GM18858 (cell line): ENCODE measurements around the gene PTGS1.
"Not testable (repeated sequence)": the region's sequence is repeated elsewhere in the genome, so short reads cannot be mapped to it uniquely, and the experiment has no call there.

Experiments
- ATAC-seq: cut with Tn5 transposase; IDR thresholded peaks from one replicate; pipeline ENCODE4 v1.9.1; 2021; ENCODE audit not compliant: unreplicated experiment

The PTGS1 gene

DNA sequence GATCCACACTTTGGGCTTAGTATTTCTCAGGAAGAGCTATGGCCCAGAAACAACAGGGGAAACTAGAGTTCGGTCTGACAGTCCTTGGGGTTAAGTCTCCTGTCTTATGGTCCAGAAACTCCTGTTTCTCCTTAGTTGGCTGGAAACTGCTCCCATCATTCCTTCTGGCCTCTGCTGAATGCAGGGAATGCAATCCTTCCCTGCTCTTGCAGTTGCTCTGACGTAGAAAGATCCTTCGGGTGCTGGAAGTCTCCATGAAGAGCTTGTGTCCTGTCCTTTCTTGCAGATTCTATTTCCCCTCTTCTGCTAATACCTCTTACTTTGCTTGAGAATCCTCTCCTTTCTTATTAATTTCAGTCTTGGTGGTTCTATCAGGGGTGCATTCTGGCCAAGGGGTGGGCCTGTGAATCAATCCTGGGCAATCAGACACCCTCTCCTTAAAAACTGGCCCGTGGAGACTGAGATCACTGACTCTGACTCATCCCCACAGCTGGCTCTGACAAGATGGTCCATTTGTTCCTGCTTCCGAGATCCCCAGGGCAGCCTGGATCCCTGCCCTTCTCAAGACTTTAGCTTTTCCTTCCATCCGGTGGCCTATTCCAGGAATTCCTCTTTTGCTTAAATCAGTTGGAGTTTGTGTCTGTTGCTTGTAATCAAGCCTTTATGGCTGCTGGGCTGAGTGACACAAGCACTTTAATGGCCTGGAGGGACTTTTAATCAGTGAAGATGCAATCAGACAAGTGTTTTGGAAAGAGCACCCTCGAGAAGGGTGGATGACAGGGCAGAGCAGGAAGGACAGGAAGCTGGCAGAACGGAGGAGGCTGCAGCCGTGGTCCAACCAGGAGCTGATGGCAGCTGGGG, 23.7 kb downstream of the PTGS1 start:
- ATAC-seq = no peak

DNA sequence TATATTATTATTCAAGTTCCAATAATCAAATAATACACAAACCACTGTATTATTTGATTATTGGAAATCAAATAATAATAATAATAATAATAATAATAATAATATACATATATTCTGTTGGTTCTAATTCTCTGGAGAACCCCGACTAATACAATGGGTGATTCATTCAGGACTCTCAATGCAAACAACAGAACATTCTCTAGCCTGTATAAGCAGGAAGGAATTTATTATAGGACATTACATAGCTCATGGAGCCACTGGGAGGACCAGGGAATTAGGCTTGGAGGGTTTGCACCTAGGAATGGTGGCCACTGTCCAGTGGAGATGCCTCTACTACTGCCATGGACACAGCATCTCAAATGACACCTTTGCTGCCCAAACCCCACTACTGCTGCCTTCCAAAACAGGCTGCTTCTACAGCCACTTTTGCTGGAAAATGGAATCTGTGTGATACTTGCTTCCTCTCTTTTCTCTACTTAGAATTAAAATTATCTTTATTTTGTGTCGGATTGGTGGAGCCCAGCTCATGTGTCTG, 25.9 kb downstream of the PTGS1 start:
- ATAC-seq = no peak

DNA sequence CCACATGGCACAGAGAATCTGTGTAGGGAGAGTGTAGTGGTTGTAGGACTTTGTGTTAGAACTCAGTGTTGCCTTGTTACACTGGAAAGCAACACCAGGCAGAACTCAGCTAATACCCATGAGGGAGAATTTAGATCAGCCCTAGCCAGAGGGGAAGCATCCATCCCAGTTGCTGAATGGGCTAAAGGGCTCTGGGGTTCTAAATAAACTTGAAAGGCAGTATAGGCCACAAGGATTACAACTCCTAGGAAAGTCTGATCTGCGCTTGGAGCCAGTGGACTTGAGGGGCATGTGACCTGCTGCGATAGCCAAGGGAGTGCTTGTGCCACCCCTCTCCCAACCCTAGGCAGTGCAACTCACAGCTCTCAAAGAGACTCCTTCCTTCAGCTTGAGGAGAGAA, 26.9 kb downstream of the PTGS1 start:
- ATAC-seq = no peak

DNA sequence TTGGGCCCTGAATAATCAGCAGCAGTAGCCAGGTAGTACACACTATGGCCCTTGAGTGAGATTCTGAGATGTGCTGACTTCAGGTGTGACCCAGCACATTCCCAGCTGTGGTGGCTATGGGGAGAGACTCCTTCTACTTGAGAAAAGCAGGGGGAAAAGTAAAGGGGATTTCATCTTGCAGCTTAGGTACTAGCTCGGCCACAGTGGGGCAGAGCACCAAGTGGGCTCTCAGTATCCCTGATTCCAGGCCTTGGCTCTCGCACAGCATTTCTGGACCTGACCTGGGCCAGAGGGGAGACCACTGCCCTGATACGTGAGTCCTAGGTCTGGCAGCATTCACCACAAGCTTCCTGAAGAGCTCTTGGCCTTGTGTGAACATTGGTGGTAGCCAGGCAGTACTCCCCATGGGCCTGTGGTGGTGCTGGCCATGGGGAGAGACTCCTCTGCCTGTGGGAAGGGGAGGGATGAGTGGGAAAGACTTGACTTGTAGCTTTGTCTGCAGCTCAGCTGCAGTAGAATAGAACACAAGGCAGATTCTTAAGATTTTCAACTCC, 27.6 kb downstream of the PTGS1 start:
- no peak for ATAC-seq

DNA sequence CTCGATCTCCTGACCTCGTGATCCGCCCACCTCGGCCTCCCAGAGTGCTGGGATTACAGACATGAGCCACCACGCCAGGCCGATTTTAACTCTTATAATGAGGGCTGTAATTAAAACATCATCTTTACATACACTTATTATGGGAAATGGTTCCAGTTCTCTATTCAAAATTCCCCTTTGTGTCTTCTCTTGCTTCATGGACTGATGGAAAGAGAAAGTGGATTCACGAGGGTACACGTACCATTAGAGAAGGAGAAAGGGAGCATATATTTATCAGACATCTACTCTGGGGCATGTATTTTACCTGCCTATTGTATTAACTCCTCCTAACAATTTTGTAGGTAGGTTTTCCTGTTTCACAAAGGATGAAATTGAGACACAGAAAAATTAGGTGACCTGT, 31.1 kb downstream of the PTGS1 start:
- no peak for ATAC-seq

DNA sequence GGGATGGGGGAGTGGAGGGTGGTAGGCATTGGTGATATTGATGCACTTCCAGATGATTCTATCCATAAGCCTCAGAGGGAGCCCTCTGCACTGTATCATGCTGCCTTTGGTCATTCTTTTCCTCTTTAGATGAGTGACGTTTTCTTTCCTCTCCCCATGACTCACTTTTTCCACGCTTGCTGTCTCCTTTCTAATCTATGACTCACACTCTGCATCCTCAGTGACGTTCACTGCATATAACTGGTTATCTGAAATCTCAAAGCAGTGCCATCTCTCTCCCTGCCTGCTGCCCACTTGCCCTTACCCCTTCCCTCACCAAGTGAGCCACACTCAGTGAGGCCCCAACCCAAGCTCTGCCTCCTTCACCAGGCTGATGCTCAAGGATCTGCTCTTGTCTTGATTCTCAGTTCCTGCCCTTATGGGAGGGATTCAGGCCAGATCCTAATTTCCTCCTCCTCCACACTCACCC, 31.6 kb downstream of the PTGS1 start:
- peak; percentile 46 for ATAC-seq

DNA sequence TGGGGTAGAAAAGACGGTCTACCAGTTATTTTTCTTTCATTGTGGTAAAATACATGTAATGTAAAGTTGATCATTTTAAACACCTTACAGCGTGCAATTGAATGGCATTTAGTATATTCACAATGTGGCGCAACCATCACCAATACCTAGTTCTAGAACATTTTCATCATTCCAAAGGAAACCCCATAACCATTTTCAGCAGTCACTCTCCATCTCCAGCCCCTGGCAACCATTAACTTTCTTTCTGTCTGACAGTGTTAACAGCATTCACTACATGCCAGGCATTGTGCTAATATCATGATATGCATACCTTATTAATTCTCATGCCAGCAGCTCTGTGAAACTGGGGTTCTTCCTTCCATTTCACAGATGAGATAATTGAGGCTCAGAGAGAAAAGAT, 32.0 kb downstream of the PTGS1 start:
- no peak for ATAC-seq

DNA sequence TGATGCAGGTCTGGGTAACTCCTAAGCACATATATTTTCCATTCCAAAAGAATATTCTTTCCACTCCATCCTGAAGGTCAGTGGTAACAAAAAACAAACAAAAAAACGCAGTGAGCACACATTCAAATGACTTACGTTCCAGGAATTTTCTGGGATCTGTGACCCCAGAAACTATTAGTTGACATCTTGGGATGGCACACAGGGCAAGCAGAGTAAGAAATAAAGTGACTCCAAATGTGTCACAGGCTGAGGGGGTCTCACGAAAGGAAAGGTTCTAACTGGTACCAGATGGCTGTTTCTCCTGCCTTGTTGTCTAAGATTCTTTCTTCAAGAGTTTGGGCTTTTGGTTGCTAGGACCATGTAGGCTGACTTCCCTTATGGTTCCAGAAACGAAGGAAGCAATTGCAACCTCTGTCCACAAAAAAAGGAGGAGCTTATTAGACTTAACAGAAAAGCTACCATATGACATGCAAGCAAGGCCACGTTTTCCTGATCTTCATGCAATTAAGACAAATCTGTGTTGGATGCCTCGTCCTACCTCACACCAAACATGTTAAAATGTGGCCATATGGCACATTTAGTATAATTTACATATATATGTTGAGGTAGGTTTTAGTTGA, 32.7 kb downstream of the PTGS1 start:
- ATAC-seq = no peak

DNA sequence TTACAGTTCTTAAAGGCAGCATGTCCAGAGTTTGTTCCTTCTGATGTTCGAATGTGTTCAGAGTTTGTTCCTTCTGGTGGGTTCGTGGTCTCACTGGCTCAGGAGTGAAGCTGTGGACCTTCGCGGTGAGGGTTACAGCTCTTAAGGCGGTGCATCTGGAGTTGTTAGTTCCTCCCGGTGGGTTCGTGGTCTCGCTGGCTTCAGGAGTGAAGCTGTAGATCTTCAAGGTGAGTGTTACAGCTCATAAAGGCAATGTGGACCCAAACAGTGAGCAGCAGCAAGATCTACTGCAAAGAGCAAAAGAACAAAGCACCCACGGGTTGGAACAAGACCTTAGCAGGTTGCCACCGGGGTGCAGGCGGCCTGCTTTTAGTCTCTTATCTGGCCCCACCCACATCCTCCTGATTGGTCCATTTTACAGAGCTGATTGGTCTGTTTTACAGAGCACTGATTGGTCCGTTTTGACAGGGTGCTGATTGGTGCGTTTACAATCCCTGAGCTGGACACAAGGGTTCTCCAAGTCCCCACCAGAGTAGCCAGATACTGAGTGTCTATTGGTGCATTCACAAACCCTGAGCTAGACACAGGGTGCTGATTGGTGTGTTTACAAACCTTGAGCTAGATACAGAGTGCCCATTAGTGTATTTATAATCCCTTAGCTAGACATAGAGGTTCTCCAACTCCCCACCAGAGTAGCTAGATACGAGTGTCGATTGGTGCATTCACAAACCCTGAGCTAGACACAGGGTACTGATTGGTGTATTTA, 34.7 kb downstream of the PTGS1 start:
- not testable (repeated sequence) for ATAC-seq

DNA sequence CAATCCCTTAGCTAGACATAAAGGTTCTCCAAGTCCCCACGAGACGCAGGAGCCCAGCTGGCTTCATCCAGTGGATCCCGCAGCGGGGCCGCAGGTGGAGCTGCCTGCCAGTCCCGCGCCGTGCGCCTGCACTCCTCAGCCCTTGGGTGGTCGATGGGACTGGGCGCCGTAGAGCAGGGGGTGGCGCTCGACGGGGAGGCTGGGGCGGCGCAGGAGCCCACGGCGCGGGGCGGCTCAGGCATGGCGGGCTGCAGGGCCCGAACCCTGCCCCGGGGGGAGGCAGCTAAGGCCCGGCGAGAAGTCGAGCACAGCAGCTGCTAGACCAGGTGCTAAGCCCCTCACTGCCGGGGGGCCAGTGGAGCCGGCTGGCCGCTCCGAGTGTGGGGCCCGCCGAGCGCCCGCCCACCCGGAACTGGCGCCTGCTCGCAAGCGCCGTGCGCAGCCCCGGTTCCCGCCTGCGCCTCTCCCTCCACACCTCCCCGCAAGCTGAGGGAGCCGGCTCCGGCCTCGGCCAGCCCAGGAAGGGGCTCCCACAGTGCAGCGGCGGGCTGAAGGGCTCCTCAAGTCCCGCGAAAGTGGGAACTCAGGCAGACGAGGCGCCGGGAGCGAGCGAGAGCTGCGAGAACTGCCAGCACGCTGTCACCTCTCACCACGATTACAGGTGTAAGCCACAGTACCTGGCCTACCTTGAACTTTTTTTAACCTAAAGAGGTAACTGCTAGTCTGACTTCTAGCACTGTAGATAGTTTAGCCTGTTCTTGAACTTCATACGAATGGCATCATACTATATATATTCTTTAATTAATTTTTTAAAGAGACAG, 35.5 kb downstream of the PTGS1 start:
- no peak for ATAC-seq

DNA sequence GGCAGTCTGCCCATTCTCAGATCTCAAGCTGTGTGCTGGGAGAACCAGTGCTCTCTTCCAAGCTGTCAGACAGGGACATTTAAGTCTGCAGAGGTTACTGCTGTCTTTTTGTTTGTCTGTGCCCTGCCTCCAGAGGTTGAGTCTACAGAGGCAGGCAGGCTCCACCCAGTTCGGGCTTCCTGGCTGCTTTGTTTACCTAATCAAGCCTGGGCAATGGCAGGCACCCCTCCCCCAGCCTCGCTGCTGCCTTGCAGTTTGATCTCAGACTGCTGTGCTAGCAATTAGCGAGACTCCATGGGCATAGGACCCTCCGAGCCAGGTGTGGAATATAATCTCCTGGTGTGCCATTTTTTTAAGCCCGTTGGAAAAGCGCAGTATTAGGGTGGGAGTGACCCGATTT, 43.3 kb downstream of the PTGS1 start:
- ATAC-seq = not testable (repeated sequence)

DNA sequence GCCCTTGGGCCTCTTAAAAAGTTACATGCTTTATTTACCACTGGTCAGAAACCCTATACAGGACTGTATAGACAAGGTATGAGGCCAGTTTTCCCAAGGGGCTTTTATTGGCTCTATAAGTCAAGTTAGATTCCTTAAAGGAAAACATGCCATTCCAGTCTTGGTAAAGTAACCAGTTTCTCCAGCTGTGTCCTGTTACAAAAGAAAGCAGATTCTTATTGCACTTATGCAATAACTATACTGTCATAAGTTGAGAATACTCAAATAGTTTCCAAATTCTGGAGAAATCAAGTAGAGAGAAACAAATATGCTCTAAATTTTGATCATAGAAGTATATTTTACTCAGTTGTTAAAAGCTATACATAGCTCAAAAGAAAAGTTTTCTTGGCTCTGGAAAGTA, 47.2 kb downstream of the PTGS1 start:
- ATAC-seq = no peak

DNA sequence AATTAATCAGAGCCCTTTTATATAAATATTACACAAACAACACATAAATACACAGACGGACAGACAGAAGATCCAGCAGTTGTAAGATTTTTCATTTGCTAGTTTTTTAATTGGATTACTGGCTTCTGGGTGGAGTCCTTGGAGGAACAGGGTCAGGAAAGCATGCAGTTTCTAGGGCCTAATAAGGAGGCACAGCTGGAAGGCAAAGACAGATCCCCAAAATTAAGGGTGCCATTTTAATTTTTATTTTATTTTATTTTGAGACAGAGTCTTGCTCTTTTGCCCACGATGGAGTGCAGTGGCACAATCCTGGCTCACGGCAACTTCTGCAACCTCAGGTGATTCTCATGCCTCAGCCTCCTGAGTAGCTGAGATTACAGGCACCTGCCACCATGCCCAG, 49.5 kb downstream of the PTGS1 start:
- no peak for ATAC-seq

DNA sequence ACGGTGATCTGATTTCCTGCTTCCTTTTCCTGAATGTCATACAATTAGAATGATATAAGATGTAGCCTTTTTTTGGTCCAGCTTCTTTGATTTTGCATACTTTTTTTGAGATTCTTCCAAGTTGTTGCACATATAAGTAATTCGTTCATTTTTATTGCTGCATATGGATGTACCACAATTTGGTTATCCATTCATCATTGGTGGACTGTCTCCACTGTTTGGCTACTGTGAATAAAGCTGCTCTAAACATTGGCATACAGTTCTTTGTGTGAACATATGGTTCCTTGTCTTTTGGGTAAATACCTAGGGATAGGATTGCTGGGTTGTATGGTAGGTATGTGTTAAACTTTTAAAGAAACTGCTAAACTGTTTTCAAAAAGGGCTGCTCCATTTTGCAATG, 54.3 kb downstream of the PTGS1 start:
- no peak for ATAC-seq

DNA sequence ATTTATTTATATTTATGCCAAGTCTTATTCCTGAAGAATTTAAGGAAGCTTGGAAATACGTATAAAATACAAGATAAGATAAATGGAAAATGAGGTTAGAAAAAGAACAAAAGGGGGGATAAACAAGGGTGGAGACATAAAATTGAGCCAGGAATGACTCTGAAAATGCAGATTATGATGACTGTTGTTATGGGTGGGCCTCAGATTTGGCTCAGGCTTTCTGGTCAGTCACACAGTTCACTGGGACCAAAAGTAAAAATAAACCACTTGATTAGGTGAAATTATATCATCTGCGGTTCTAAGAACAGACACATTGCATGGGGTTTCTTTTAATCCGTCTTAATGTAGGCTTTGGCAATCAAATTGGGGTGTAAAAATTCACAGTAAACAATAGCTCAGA, 55.9 kb downstream of the PTGS1 start:
- ATAC-seq = no peak

DNA sequence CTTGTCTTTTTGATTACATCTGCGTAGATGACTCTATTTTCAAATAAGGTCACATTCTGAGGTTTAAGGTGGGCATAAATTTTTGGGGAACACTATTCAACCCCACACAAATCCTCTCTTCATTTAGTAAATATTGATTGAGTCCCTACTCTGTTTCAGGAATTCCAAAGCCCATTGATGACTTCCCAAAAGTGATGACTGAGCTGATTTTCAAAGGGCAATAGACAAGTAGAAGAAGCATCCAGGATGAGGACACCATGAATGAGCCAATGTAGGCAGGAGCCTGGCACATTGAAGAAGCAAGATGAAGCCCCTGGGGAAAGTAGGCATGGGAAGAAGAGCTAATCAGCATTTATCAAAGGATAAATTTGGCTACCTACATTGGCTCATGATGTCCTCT, 71.7 kb downstream of the PTGS1 start:
- no peak for ATAC-seq

DNA sequence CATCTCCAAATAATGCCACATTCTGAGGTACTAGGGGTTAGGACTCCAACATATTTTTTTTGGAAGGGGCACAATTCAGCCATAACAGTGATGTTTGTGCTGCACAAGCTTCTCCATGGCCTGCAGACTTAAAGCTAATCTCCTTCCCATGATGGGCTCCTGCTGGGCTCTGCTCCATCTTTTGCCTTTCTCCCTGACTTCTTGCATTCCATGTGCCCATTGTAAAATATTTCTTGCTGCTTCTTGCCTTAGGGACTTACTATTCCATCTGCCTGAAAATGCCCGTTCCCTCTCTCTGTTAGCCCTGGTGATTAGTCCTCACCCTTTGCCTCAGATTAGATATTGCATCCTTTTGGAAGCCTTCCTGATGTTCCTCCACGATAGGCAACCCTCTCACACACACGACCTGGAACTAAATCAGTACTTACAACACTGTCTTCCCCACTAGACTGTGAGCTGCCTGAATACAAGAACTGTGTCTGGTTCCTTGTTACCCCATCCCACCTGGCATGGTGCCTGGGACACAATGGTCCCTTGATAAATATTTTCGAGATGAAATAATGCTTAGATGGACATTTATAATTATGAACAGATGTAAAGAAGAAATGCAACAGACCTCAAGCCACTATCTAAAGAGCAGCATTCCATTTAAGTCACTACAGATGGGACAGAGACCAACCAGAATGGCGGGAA, 73.4 kb downstream of the PTGS1 start:
- no peak for ATAC-seq
